ENCODE results near the gene ENG.

ENG gene

DNA sequence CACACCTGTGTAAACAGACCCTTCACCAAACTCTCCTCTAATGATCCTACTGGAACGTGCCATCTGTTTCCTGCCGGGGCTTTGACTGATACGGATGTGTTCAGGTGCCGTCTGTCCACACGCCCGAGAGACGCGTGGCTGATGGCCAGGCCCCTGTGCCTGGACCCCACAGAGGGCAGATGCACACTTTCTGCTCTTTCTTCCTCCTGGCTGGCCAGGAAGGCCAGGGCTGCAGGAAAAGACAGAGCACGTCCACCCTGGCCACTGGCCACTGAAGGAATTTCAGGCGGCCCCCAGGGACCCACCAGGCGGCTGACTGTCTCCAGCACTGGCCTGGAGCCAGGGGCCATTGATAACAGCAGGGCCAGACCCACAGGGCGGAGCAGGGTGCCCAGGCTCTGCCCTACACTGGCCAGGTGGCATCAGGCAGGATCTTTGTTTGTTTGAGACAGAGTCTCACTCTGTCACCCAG lies 3.6 kb upstream of the ENG start:
- no peaks in the 10 kb centered on the region for H3K36me3 ChIP-seq (ENCODE audit: insufficient read depth, low read length)
- no peaks in the 10 kb centered on the region for H3K9me3 ChIP-seq (ENCODE audit: insufficient read depth, low read depth, low read length)
- no peak overlapping the region for H3K27ac ChIP-seq (ENCODE audit: low read depth, low read length)
- no peaks in the 10 kb centered on the region for H3K27me3 ChIP-seq (ENCODE audit: insufficient read depth, low read length)
- H3K4me3 ChIP-seq (ENCODE audit: low read length), result no peak overlapping the region
- no peaks in the 10 kb centered on the region for H3K4me1 ChIP-seq (ENCODE audit: insufficient read depth, low read length)
- no peak overlapping the region for H3K9ac ChIP-seq (ENCODE audit: low read depth, low read length)
- WGBS, result 89% methylated on average over 12 of the region's 12 CpGs

DNA sequence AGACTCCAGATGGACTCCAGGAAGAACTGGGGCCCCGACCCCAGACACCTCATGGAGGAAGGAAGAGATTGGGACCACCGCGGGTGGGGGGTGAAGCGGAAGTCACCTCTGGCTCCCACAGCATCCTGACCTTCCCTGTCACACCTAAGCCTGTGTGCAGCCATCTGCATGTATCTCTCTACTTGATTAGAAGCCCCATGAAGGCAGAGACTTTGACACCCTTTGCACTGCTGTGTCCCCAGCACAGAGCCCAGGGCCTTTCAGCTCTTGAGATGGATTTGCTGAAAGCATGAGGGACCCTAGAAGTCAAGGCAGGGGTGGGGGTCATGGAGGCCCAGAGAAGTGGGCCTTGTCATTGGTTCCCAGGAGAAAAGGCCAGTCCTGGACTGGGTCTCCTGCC lies 2.8 kb upstream of the ENG start:
- Histone ChIP-seq H3K4me3 (ENCODE audit: low read length) (no peak overlapping the region), H3K9ac (ENCODE audit: low read depth, low read length) (no peak overlapping the region), H3K9me3 (ENCODE audit: insufficient read depth, low read depth, low read length) (no peaks in the 10 kb centered on the region), H3K27me3 (ENCODE audit: insufficient read depth, low read length) (no peaks in the 10 kb centered on the region), H3K4me1 (ENCODE audit: insufficient read depth, low read length) (no peaks in the 10 kb centered on the region), H3K36me3 (ENCODE audit: insufficient read depth, low read length) (no peaks in the 10 kb centered on the region), H3K27ac (ENCODE audit: low read depth, low read length) (no peak overlapping the region)
- 86% methylated on average over 4 of the region's 4 CpGs for WGBS

DNA sequence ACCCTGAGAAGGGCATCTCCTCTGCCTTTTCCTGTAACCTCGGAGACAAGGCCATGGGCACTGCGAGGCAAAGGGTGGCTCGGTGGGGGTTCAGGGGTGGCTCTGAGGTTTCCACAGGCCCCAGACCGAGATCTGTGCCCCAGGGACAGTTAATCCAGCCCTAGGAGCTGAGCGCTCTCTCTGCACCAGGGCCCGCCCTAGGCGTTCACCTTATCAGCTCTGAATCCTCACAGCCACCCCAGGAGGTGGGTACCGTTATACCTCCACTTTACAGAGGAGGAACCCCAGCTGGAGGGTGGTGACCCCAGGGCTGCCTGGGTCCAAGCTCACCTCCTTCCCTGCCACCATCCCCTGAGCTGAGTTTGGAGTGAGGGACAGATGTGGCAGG lies 2.3 kb upstream of the ENG start:
- Histone ChIP-seq H3K36me3 (ENCODE audit: insufficient read depth, low read length) (no peaks in the 10 kb centered on the region), H3K27ac (ENCODE audit: low read depth, low read length) (no peak overlapping the region), H3K4me3 (ENCODE audit: low read length) (no peak overlapping the region), H3K27me3 (ENCODE audit: insufficient read depth, low read length) (no peaks in the 10 kb centered on the region), H3K4me1 (ENCODE audit: insufficient read depth, low read length) (no peaks in the 10 kb centered on the region), H3K9ac (ENCODE audit: low read depth, low read length) (no peak overlapping the region), H3K9me3 (ENCODE audit: insufficient read depth, low read depth, low read length) (no peaks in the 10 kb centered on the region)
- 91% methylated on average over 8 of the region's 8 CpGs for WGBS

DNA sequence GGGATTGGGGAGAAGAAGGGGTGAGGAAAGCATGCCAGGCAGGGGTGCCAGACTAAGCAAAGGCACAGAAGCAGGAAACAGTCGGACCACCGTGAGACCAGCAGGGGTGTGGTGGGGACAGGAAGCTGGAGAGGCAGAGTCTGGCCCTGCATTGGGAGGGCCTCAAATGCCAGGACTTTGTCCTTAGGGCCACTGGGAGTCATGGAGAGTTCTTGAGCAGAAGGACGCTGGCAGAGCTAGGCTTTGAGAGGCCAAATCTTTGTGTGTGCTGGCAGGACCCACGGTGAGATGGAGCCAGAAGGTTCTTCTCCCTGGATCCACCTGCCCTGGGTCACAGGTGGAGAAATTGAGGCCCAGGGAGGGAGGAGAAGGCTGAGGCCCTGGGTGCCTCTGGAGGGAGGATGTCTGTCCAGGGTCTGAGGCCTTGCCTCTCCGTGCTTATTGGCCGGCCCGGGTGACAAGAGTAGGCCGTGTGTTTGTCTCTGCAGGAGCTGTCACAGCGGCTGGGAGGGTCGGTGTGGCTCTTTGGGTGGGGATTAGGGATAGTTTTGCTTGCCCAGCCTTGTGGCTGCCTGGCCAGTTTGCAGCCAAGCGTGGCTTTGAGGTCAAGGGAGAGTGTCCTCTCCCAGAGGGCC lies 1.8 kb upstream of the ENG start:
- Histone ChIP-seq H3K27ac (ENCODE audit: low read depth, low read length) (no peak overlapping the region), H3K9ac (ENCODE audit: low read depth, low read length) (no peak overlapping the region), H3K9me3 (ENCODE audit: insufficient read depth, low read depth, low read length) (no peaks in the 10 kb centered on the region), H3K4me1 (ENCODE audit: insufficient read depth, low read length) (no peaks in the 10 kb centered on the region), H3K4me3 (ENCODE audit: low read length) (no peak overlapping the region), H3K27me3 (ENCODE audit: insufficient read depth, low read length) (no peaks in the 10 kb centered on the region), H3K36me3 (ENCODE audit: insufficient read depth, low read length) (no peaks in the 10 kb centered on the region)
- 81% methylated on average over 11 of the region's 11 CpGs for WGBS

DNA sequence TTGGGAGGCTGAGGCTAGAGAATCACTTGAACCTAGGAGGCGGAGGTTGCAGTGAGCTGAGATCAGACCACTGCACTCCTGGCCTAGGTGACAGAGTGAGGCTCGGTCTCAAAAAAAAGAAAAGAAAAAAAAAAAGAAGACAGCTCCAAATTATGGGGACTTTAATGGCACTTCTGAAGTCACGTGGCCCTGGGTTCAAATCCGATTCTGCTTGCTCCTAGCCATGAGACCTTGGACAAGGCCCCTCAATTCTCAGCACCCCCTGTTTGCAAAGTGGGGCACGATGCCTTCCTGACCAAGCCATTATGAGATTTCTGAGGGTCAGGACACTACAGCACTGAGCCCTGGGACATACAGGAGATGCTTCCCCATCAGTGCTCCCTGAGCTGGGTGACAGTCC lies 1.1 kb upstream of the ENG start:
- Histone ChIP-seq H3K27ac (ENCODE audit: low read depth, low read length) (no peak overlapping the region), H3K9me3 (ENCODE audit: insufficient read depth, low read depth, low read length) (no peaks in the 10 kb centered on the region), H3K4me1 (ENCODE audit: insufficient read depth, low read length) (no peaks in the 10 kb centered on the region), H3K4me3 (ENCODE audit: low read length) (no peak overlapping the region), H3K36me3 (ENCODE audit: insufficient read depth, low read length) (no peaks in the 10 kb centered on the region), H3K27me3 (ENCODE audit: insufficient read depth, low read length) (no peaks in the 10 kb centered on the region), H3K9ac (ENCODE audit: low read depth, low read length) (no peak overlapping the region)
- 91% methylated on average over 5 of the region's 5 CpGs for WGBS

DNA sequence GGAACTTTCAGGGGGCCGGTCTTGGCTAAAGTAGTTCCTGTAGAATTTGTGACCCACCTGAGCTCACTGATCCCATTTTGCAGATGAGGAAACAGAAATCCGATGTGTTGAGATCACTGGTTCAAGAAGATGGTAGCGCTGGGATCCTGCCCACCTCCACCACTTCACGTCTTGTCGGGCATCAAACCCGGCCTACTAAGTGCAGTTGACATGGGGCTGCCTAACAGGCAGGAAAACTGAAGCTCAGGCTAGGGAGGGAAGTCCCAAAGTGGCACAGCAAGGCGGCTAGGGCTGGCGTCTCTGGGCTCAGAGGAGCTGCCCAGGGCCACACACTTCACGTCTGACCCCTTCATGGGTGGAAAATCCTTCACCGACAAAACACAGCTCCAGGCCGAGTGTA lies 502 bp upstream of the ENG start:
- 95% methylated on average over 11 of the region's 11 CpGs for WGBS
- no peak overlapping the region for H3K4me3 ChIP-seq (ENCODE audit: low read length)
- H3K36me3 ChIP-seq (ENCODE audit: insufficient read depth, low read length), result no peaks in the 10 kb centered on the region
- no peak overlapping the region for H3K9ac ChIP-seq (ENCODE audit: low read depth, low read length)
- H3K9me3 ChIP-seq (ENCODE audit: insufficient read depth, low read depth, low read length), result no peaks in the 10 kb centered on the region
- no peaks in the 10 kb centered on the region for H3K27me3 ChIP-seq (ENCODE audit: insufficient read depth, low read length)
- no peaks in the 10 kb centered on the region for H3K4me1 ChIP-seq (ENCODE audit: insufficient read depth, low read length)
- H3K27ac ChIP-seq (ENCODE audit: low read depth, low read length), result no peak overlapping the region

DNA sequence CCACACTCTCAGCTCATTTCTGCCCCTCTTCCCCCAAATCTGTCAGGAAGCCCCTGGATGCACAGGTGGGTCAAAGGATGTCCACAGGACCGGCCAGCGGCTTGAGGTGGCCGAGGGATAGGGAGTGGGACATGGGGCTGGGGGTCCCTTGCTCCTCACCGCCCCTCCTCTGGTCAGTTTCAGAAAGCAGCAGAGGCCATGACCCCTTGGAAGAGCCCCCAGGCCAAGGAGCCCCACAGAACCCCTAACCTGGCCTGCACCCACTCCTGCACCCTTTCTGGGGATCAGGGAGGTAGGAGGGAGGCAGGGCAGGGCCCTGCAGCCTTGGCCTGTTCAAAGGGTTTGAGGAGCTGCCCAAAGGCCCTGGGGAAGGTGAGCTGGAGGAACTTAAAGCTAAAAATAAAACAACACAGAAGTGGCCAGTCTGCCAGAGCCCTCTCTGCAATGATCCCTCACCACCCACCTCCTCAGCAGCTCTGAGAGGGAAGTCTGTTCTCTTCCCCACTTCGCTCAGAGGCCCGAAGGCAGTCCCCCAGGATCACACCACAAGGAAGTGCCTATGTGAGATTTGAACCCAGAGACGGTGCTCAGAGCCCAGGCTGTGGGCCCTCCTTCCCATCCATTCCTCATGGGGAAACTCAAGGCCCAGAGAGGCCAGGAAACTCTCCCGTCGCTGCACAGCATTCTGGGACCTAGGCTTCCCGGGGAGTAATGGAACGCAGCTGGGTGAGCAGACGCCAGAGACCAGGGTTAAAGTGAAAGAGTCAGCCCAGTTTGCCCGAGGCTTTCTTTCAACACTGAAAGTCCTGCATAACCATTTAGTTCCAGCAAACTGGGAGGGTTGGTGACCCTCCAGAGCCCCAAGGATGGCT lies 910 bp downstream of the ENG start:
- H3K27ac ChIP-seq (ENCODE audit: low read depth, low read length), result no peak overlapping the region
- peak overlapping the region; percentile 3; the same call in 1 of the 2 replicates for H3K4me3 ChIP-seq (ENCODE audit: low read length)
- H3K9ac ChIP-seq (ENCODE audit: low read depth, low read length), result no peak overlapping the region
- no peaks in the 10 kb centered on the region for H3K27me3 ChIP-seq (ENCODE audit: insufficient read depth, low read length)
- H3K9me3 ChIP-seq (ENCODE audit: insufficient read depth, low read depth, low read length), result peaks cover 10% of the 10 kb centered on the region
- WGBS, result 81% methylated on average over 13 of the region's 13 CpGs
- no peaks in the 10 kb centered on the region for H3K36me3 ChIP-seq (ENCODE audit: insufficient read depth, low read length)
- H3K4me1 ChIP-seq (ENCODE audit: insufficient read depth, low read length), result no peaks in the 10 kb centered on the region

DNA sequence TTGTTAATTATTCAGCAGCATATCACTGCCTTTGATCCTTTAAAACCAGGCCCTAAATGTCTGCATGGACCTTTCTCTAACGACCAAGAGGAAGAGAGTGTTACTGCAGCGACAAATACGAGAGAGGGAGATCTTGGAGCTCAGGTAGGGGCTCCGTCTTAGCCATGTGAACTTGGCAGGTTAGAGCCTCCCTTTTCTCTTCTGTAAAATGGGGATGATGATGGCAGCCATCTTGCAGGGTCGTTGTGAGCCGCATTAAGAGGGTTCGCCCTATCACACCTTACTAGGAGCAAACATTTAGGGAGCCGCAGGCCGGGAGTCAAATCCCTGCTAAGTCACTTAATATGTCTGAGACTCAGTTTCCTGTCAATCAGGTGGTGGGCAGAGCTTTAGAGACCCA lies 1.6 kb downstream of the ENG start:
- Histone ChIP-seq H3K27me3 (ENCODE audit: insufficient read depth, low read length) (no peaks in the 10 kb centered on the region), H3K27ac (ENCODE audit: low read depth, low read length) (no peak overlapping the region), H3K9ac (ENCODE audit: low read depth, low read length) (no peak overlapping the region), H3K4me3 (ENCODE audit: low read length) (no peak overlapping the region), H3K9me3 (ENCODE audit: insufficient read depth, low read depth, low read length) (peaks cover 10% of the 10 kb centered on the region), H3K4me1 (ENCODE audit: insufficient read depth, low read length) (no peaks in the 10 kb centered on the region), H3K36me3 (ENCODE audit: insufficient read depth, low read length) (no peaks in the 10 kb centered on the region)
- 90% methylated on average over 9 of the region's 9 CpGs for WGBS

DNA sequence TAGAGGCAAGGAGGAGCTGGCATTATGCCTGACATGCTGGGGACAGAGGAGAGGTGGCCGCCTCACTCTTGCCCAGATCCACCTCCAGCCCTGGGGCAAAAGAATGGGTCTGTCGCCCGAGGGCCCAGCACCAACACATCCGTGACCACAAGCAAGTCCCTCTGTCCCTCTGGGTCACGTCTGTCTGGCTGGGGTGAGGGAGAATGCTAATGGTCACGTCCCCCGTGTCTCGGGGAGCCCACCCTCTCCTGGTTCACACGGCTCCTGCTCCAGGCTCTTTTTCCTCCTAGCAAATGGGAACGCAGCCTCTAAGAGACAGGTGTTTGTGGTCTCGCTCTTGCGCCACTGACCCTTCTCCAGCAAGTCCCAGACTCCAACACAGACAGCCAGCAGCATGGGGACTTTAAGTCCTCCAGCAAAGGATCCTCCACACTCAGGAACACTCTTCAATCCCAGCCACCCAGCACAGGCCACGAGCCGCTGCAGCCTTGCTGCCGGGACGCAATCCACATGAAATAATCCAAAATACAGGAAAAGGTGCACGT lies 4.1 kb downstream of the ENG start:
- H3K27ac ChIP-seq (ENCODE audit: low read depth, low read length), result no peak overlapping the region
- peaks cover 10% of the 10 kb centered on the region for H3K9me3 ChIP-seq (ENCODE audit: insufficient read depth, low read depth, low read length)
- H3K9ac ChIP-seq (ENCODE audit: low read depth, low read length), result no peak overlapping the region
- no peaks in the 10 kb centered on the region for H3K4me1 ChIP-seq (ENCODE audit: insufficient read depth, low read length)
- H3K4me3 ChIP-seq (ENCODE audit: low read length), result no peak overlapping the region
- 94% methylated on average over 16 of the region's 17 CpGs for WGBS
- H3K27me3 ChIP-seq (ENCODE audit: insufficient read depth, low read length), result no peaks in the 10 kb centered on the region
- no peaks in the 10 kb centered on the region for H3K36me3 ChIP-seq (ENCODE audit: insufficient read depth, low read length)

DNA sequence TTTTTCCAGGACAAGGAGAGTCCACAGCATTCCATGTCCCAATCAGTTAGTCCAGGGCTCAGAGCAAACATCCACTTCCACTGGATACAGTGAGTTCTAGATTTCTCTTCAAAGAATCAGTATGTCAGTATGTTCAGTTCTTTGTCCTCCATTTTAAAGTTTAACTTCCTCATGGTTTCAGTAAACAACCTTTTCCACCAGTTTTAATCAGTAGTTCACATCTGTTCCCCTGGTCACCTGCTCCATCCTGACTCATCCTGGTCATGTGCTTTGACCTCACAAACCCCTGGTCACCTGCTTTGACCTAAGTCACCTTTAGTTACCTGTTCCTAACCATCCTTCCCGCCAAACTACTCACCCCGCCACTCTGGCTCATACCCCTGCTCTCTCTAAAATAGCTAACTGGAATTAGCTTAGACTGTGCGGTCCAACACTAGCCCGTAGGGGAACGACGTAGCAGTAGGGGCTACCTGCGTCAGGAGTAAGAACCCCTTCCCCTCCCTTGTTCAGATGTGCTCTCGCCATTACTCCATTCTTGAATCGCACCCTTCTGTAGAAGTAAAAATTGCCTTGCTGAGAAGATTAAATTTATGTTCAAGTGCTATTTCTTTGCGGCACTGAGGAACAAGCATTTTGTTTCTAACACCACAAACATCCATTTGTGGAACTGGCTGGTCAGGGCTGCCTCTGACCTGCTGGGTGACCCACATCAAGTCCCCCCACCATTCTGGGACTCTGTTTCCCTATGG lies 5.5 kb downstream of the ENG start:
- H3K9ac ChIP-seq (ENCODE audit: low read depth, low read length), result no peak overlapping the region
- WGBS, result 93% methylated on average over 10 of the region's 10 CpGs
- H3K27ac ChIP-seq (ENCODE audit: low read depth, low read length), result no peak overlapping the region
- no peak overlapping the region for H3K4me3 ChIP-seq (ENCODE audit: low read length)
- no peaks in the 10 kb centered on the region for H3K36me3 ChIP-seq (ENCODE audit: insufficient read depth, low read length)
- peaks cover 10% of the 10 kb centered on the region for H3K9me3 ChIP-seq (ENCODE audit: insufficient read depth, low read depth, low read length)
- H3K27me3 ChIP-seq (ENCODE audit: insufficient read depth, low read length), result no peaks in the 10 kb centered on the region
- H3K4me1 ChIP-seq (ENCODE audit: insufficient read depth, low read length), result peaks cover 7% of the 10 kb centered on the region; the same call in 1 of the 2 replicates
